Measurements from ENCODE around the gene IL15RA.
"Not testable (repeated sequence)": the region's sequence is repeated elsewhere in the genome, so short reads cannot be mapped to it uniquely, and the experiment has no call there.

IL15RA gene

DNA sequence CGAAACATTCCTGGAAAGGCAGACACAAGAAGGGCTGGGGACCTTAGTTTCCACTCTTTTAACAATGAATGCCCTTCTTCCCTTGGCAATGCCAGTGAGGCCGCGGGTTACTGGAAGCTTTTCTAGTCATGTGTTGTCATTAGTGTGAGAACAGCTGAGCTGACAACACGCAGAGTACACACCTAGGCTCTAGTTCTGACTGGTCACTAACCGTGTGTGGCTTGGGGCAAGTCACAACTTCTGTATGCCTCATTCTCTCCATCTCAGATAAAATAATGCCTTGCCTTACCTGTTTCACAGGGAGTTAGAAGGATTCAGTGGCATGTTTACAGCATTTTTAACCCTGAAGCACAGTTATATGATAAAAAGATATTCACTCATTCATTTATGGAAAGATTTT is 55.6 kb downstream of the IL15RA start:
- no peak for DNase-seq (ENCODE audit: low read depth)

DNA sequence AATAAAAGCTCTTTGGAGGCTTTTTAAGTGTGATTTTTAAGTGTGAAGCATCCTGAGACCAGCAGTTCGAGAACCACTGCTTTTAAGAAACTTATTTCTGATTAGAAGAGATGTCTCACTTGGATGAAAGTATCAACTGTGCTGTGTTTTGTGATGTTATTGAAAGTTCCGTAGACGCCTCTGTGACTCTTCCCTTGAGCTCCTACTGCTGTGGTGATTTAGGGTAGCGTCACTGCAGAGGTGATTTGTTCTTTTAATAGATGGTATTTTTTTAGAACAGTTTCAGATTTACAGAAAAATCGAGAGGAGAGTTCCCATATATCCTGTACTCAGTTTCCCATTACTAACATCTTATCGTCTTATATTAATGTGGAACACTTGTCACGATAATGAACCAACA is 57.8 kb downstream of the IL15RA start:
- DNase-seq (ENCODE audit: low read depth), result no peak

- no peak for DNase-seq (ENCODE audit: low read depth)
Measured at GRCh38 chr10:5918763-5919162, 58.6 kb downstream of the IL15RA start.

DNA sequence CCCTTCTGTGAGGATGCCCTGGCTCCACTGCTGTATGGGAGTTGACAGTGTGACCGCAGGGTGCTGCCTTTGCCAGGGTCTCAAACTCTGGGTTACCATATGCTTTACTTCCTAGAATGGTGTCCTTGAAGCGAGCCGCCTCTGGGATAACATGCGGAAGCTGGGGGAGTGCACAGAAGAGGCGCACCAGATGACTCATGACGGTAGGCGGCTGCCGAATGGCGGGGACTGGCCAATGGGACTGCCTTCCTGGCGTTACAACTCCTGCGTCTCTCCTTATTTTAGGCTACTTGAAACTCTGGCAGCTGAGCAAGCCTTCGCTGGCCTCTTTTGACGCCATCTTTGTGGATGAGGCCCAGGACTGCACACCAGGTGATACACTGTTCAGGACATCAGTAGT is 60.0 kb downstream of the IL15RA start:
- DNase-seq (ENCODE audit: low read depth), result no peak

DNA sequence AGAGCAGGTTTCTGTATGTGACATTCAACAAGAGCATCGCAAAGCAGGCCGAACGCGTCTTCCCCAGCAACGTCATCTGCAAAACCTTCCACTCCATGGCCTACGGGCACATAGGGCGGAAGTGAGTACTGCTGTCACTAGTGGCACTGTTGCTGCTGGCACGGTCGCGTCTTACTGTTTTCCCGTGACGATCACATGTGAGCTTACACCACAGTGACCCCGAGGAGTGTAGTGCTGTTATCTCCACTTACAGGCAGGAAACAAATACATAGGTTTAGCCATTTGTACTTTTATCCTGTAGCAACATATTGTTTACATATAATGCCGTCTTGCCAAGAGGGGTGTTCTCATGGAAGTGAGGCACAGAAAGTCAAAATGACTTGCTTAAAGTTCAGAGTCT is 61.9 kb downstream of the IL15RA start:
- no peak for DNase-seq (ENCODE audit: low read depth)

DNA sequence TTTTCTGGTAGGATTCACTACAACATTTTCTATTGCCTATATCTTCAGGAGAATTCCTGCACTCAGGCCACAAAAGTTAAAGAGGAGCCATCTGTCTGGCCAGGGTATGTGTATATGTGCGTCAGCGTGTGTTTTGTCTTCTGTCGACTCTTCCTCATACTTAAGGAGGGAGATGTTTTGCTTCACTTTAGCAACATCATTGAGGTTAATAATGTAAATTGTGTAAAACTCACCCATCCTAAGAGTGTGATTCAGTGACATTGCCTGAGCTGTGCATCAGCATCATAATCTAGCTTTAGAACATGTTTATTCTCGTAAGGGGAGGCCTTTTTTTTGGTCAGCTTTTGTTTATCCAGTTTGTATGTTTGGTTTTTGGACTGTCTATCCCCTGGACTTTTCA is 63.6 kb downstream of the IL15RA start:
- no peak for DNase-seq (ENCODE audit: low read depth)

- DNase-seq (ENCODE audit: low read depth), result no peak
Measured at GRCh38 chr10:5911670-5912069, 65.7 kb downstream of the IL15RA start.

- no peak for DNase-seq (ENCODE audit: low read depth)
Measured at GRCh38 chr10:5910323-5911100, 66.8 kb downstream of the IL15RA start.

DNA sequence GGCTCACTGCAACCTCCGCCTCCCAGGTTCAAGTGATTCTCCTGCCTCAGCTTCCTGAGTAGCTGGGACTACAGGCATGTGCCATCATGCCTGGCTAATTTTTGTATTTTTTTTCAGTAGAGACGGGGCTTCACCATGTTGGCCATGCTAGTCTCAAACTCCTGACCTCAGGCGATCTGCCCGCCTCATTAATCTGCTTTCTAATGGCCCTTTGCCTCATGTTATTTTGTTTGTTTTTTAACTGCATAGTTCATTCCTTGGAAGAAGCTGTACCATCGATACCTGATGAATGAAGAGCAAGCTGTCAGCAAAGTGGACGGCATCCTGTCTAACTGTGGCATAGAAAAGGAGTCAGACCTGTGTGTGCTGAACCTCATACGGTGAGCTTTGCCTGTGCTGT is 68.7 kb downstream of the IL15RA start:
- not testable (repeated sequence) for DNase-seq (ENCODE audit: low read depth)

DNA sequence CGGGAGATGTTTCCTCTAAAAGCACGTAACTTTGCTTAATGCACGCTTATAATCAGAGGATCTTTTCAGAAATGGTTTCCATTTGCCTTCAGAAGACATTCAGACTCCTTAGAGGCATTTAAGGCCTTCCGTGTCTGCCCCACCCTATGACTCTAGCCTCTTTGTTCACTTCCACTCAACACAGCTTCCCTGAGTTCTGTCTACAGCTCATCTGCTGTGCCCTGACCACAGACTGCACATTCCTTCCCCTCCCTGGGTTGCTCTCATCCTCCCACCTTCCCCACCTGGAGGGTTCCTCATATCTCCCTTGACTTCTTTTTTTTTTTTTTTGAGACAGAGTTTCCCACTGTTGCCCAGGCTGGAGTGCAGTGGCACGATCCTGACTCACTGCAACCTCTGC is 70.7 kb downstream of the IL15RA start:
- no peak for DNase-seq (ENCODE audit: low read depth)

GRCh38 chr10:5905854-5906507 is 71.4 kb downstream of the IL15RA start:
- DNase-seq (ENCODE audit: low read depth), result no peak

DNA sequence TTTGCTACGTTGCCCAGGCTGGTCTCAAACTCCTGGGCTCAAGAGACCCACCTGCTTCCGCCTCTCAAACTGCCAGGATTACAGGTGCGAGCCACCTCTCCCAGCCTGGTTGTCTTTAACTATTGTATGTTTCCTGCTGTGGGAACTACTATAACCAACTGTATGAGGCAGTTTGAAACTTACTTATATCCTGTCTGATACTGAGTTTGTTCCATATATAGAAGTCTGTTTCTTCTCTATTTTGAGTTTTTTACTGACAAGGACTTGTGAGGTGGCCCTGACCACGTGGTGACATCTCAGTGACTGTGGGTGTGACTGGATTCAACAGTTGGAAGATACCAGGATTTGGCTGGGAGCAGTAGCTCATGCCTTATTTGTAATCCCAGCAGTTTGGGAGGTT is 73.1 kb downstream of the IL15RA start:
- no peak for DNase-seq (ENCODE audit: low read depth)

GRCh38 chr10:5903563-5903962 is 73.8 kb downstream of the IL15RA start:
- no peak for DNase-seq (ENCODE audit: low read depth)

GRCh38 chr10:5902511-5903274 is 74.7 kb downstream of the IL15RA start:
- DNase-seq (ENCODE audit: low read depth), result no peak
